Stimulated activated CD4-positive, alpha-beta T cell treated with anti-CD3 and anti-CD28 coated beads, Interleukin-15, amount 100 ng/mL, for 48 hours (primary cell): ENCODE data around the gene GALNT8.
A peak's percentile ranks its signal among the peaks of the same experiment; 100 is the strongest.

ENCODE experiments used
- DNase-seq, 2 donors: peaks; one replicate each; pipeline ENCODE4 v3.0.0-alpha.2; 2020; ENCODE audit warnings: low read depth in 2 of 2

GALNT8 gene

DNA sequence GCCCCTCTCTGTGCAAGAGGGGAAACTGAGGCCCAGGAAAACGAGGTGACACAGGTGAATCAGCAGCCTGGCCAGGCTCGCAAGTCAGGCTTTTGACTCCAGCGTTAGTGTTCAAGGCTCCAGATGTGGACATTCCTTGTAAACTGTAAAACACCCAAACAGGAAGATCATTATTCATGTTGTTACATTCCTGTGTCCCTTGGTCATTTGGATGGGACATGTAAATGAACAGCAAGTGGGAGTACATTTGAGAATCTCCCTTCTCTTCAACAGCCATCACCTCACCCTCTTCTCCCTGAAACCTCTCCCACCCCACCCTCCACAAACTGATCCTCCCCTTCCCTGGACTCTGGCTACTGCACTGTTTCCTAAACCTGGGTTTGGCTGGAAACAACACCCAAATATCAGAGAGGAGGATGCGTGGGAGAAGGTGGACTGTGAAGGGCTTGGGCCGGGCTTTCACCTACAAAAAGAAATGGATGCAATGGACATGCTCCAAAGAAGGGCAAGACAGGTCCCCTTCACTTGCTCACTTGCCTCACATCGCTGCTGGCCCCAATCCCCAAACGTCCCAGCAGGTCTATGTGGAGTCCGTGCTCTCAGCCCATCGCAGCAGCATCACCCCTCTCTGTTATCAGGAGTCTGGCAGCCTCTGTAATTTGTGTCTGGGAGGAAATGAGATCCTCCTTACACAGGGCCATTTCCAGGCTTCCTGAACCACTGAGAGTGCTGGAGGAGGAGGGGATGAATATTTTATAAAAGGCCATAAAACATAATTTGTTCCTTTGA lies 76.7 kb downstream of the GALNT8 start:
- DNase-seq = no peak

GRCh38 chr12:4800555-4800954 lies 80.4 kb downstream of the GALNT8 start:
- no peak for DNase-seq

DNA sequence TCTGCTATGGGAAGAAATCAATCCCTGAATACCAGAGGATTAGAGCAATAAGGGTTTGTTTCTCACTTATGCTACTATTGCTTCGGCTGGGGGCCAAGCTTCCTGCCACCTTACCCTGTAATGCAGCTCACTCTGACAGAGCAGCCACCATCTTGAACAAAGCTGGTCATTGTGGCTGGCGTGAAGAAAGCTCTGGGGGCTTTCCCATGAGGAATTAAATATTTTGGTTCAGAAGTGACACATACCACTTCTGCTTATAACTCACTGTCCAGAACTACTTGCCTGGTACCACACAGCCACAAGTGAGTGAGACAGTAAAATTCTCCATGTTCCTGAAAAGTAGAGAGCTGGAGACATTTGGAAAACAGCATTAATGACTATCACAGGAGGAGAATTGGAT lies 82.6 kb downstream of the GALNT8 start:
- DNase-seq = no peak

GRCh38 chr12:4806439-4807115 lies 86.4 kb downstream of the GALNT8 start:
- DNase-seq = peak in 1 of 2 donors; percentile 9

DNA sequence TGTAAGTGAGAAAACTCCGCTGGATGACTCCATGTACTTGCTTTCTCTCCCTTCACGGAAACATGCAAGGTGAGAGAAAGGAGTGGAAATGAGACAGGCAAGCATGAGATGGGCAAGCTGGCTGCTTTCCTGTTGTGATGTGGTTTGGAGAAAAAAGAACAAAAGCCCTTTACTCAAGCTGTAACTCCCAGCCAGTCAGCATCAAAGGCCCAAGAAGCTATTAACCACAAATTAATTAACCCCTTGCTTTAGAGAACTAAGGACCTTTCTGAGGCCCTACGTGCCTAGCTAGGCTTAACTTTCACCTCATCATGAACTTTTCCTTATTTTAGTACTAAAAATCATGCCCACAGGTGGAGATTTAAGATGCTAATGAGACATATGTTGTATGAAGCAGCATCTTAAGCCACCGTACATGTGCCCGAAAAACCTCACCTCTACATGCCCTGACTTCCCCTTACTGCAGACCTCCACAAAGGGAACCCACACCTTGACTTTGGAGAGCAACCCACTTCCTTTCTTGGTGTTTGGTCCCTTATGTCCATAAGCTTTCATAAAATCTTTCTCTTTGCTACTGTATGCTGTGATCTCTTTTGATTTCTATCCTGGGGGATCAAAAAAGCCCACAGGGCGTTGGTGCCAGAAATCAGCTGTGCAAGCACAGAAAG lies 87.0 kb downstream of the GALNT8 start:
- DNase-seq = no peak

DNA sequence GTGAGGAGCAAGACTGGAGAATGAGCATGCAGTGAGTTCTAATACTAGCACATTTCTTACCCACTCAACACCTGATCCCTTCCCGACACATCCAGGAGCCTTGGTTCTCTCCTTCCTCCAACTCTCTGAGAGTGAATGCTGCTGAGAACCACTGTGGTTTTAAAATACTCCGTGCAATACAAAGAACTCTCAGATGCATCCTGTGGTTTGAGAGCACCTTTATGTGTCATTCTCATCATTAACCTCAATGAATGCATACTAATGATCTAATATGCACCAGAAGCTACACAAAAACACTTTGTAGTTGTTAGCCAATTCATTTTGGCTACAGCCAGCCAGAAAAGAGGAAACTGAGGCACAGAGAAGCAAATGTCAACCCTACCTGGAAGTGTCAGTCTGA lies 87.6 kb downstream of the GALNT8 start:
- DNase-seq = no peak

- DNase-seq = no peak
Observed at GRCh38 chr12:4809013-4809448, 88.8 kb downstream of the GALNT8 start.

- peak in 1 of 2 donors; percentile 4 for DNase-seq
Observed at GRCh38 chr12:4809449-4810218, 89.4 kb downstream of the GALNT8 start.

- DNase-seq = no peak
Observed at GRCh38 chr12:4810219-4810671, 90.0 kb downstream of the GALNT8 start.

DNA sequence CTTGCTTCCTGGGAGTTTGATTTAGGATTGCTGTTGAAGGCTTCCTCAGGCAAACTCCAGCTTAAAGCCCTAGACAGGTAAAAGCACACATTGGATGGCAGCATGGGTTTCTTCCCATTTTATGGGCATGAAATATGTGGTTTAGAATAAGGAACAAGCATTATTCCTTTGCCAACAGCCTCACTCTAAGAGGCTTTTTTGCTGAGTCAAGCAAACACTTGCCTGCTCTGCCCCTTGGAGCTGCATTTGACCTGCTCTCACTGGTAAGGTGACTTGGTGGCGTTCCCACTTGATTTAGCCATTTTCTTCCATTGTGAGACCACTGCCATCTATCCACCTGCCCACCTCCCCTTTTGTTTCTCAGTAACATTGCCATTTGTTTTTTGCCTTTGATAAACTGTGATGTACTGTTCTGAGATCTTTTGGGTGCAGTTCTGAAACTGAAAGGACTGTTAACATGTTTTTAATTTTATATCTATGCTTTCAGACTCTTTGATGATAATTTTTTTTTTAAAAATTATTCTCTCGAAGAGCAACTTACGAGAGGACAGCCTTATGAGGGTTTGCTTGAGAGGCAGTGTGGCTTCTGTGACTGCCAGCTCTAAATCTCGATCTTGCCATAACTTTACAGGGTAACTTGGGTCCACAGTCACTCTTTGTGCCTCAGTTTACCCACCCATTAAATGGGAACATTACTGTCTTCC lies 92.6 kb downstream of the GALNT8 start:
- DNase-seq = no peak

GRCh38 chr12:4813741-4814140 lies 93.5 kb downstream of the GALNT8 start:
- no peak for DNase-seq

- DNase-seq = no peak
Observed at GRCh38 chr12:4814485-4814884, 94.3 kb downstream of the GALNT8 start.

GRCh38 chr12:4816744-4817525 lies 96.7 kb downstream of the GALNT8 start:
- no peak for DNase-seq

DNA sequence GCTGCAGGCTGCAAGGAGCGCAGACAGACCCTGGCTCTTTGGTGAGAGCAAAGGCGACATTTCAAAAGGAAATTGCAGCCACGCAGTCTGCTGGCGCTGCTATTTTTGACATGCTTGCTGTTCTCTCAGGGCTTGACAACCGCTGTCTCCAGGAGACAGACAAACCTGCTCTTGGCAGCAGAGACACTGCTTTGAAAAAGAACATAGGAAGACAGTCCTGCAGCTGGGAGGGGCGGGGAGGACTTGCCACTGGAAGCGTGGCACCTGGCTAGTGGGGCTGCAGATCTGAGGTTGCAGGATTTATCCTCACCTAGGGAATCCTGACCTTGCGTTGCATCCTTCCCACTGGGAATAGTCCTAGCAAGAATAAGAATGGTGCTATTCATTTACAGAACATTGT lies 97.7 kb downstream of the GALNT8 start:
- no peak for DNase-seq

DNA sequence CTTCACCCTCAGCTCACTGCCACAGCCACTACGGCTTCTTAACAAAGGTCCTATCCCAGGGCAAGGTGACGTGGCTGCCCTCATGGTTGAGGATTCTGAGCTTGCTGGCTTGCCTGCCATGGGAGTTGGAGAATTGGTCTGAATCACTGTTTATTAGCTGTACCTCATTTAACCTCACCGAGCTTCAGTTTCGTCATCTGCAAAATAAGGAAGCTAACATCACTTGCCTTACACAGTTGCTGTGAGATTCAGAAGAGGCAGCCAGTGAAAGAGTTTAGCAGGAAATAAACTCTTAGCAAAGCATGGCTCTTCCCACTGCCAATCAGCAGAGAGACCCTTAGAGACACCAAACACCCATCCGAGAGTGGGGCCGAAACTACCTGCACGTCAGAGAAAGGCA lies 99.5 kb downstream of the GALNT8 start:
- DNase-seq = no peak

DNA sequence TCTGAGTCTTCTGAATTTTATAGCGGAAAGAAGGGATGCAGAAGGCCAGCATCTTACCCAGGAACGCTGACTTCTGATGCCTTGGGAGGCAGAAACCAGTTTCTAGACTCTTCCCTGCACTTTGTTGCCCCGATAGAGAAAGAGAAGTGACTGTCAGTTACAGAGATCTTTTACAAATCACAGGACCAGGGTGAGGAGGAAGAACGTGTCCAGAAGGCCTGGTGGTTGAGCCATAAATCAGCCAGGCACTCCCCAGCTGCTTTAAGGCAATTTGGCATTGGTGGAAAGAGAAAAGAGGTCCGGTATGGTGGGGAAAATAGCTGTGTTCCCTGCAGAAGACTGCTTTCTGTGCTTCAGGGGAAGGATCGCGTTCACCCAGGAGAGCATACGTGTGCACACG lies 100.8 kb downstream of the GALNT8 start:
- DNase-seq = no peak
